HG03442 (cell line): ENCODE results near the gene UNKL.
"Not testable (repeated sequence)": the region's sequence is repeated elsewhere in the genome, so short reads cannot be mapped to it uniquely, and the experiment has no call there.

Experiments
- ATAC-seq: cut with Tn5 transposase; IDR thresholded peaks from one replicate; pipeline ENCODE4 v1.9.1; 2021; ENCODE audit warnings: mild to moderate bottlenecking, moderate library complexity; ENCODE audit not compliant: unreplicated experiment

Gene UNKL

DNA sequence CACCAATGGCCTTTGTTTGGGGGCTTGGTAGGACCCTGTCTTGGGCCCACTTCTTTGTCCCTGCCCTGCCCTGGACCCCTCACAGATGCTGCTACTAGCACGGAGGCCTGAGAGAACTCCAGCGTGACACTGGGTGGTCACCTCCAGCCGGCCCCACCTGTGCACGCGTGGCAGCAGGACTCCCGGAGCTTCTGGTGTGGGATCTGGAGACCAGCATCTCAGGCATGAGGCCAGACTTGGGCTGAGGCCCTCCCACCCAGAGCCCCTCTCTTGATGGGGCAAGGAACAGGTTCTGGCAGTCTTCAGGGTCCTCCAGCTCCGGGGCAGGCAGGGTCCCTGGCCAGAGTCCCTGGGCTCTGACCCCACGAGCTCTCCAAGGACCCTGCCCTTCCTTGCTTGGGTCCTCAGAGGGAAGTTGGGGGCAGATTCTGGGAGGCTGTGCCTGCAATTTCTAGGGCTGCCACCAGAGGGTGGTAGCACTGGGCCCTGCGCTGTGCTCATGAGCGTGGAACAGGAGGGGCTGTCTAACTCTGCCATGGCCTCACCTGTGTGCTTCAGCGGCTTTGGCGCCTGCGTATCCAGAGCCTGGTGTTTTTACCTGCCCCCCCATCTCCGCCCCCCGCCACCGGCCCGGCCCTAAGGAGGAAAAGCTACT, 84.1 kb downstream of the UNKL start:
- no peak for ATAC-seq

DNA sequence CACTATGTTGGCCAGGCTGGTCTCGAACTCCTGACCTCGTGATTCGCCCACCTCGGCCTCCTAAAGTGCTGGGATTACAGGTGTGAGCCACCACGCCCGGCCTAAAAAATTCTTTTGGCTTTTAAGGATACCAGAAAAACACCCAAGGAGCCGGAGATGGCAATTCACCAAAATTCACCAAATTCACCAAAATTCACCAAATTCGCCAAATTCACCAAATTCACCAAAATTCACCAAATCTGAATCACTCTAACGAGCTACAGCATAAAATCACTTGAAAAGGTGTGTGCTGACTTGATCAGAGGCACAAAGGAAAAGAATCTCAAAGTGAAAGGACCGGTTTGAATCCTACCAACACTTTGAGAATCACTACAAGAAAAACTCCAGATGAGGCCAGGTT, 85.5 kb downstream of the UNKL start:
- not testable (repeated sequence) for ATAC-seq

DNA sequence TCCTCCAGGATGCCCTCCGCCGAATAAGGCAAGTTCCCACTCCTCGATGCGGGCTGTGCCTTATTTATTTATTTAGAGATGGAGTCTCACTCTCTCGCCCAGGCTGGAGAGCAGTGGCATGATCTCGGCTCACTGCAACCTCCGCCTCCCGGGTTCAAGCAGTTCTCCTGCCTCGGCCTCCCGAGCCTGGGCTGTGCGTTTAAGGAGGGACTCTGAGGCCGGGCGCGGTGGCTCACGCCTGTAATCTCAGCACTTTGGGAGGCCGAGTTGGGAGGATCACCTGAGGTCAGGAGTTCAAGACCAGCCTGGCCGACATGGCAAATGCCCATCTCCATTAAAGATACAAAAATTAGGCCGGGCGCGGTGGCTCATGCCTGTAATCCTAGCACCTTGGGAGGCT, 86.4 kb downstream of the UNKL start:
- not testable (repeated sequence) for ATAC-seq

DNA sequence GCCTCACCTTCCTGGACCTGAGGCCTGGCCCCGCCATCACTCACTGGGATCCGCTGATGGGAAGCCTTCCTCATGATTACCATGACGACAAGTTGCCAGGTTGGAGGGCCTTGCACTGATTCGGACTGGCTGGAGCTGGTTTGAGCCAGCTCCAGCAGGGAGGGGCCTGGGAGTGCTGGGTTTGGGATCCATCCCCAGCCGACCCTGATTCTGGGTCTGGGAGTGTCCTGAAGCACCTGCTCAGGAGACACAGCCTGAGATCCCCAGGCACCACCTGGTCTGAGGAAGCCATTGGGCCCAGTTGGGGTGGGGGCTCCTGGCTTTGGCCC, 86.9 kb downstream of the UNKL start:
- no peak for ATAC-seq

DNA sequence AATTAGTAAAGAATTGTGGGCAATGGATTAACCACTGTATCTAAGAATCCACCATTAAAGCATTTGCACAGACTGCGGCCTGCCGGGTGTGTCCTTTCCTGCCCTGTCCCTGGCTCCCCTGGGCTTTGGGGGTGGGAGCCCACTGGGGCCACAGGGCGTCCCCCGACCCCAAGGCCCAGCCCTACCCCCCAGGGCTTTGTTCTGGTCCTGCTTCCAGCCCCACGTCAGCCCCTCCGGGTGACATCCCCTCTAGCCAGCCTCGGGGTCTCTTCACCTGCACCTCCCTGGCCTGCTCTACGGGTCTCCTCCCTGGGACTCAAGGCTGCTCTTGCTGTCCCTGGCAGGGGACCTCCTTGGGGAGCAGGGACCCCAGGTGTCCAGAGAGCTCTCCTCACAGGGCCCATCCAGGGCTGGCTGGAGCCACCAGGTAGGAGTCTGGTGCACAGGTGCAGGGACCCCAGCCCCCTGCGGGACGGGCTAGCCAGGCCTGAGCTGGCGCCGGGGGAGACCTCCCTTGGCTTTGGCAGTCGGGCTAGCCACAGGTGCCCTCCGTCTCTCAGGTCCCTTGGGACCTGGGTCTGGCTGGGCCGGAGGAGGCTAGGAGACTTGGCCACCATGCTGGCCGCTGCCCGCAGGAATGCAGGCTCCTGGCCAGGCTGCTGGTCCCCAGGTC, 87.4 kb downstream of the UNKL start:
- no peak for ATAC-seq

DNA sequence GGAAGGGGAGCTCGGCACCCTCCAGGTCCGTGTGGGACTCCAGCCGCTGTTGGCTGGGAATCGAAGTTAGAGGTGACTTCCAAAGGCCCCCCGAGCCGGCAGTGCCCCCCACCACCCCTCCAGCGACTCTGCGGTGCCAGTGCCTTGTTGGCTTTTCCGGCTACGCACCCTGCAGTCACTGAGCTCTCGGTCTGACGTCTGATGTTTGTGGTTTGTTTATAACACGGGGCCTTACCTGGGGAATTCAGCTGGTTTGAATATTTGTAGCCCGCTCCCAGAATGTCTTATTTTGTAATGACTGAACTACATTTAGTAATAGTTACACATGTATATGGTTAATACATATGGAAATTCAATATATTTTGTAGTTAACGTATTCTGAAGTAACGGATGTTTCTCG, 88.1 kb downstream of the UNKL start:
- no peak for ATAC-seq

DNA sequence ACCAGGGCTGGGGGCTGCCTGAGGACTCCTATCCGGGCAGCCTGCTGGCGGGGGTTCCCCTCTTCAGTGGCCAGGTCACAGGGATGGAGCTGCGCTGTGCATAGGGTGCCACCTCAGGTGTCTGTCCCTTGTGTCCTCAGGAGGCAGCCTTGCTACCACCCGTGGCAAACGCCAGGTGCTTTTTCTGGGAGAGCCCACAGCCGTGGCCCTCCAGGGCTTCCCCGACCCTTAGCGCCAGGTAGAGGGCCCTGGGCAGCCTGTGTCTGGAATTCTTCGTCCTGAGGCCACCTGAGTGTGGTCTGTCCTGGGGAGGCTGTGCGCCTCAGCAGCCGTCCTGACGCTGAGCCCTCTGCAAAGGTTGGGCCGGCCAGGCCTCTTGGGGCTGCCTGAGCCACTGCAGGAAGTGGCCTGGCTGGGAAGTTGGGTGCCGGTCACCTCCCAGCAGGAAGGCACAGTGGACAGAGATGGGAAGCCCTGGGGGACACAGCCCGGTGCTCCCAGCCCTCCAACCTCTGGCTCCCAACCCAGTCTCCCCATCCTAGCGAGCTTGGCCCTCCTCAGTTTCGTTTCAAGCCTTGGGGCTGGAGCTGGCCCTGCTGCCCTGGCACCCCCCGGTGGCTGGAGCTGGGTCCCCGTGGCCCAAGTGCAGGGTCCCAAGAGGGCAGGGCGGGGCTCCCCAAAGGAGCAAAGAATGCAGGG, 88.7 kb downstream of the UNKL start:
- ATAC-seq: no peak

DNA sequence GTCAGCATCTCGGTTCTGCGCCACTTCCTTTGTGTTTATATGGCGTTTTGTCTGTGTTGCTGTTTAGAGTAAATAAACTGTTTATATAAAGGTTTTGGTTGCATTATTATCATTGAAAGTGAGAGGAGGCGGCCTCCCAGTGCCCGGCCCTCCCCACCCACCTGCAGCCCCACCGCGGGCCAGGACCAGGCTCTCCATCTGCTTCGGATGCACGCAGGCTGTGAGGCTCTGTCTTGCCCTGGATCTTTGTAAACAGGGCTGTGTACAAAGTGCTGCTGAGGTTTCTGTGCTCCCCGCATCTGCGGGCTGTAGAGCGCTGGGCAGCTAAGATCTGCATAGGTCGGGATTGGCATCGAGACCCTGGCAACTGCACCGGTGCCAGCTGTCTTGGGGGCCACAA, 89.2 kb downstream of the UNKL start:
- ATAC-seq: no peak

DNA sequence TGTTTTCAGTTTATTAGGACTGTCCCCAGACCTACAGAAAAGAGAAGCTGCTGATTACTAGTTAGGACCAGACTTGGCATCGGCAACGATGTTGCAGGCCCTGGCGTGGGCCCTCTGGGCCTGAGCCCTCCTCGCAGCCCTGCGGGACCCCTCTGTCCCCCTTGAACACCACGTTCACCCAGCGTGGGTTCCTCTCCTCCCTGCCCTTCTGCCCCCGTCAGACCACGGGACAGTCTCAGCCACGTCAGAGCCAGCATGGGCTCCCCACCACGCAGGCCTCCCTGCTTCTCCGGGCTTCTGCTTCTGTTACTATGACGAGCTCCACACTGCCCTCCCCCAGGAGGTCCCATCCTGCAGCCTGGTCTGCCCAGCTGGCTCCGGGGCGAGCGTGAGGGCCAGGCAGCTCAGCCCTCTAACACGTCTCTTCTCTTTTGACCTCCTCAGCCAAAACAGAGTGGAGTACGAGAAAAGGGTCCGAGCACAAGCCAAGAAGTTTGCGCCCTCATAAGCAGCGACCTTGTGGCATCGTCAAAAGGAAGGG, 90.1 kb downstream of the UNKL start:
- ATAC-seq: no peak

DNA sequence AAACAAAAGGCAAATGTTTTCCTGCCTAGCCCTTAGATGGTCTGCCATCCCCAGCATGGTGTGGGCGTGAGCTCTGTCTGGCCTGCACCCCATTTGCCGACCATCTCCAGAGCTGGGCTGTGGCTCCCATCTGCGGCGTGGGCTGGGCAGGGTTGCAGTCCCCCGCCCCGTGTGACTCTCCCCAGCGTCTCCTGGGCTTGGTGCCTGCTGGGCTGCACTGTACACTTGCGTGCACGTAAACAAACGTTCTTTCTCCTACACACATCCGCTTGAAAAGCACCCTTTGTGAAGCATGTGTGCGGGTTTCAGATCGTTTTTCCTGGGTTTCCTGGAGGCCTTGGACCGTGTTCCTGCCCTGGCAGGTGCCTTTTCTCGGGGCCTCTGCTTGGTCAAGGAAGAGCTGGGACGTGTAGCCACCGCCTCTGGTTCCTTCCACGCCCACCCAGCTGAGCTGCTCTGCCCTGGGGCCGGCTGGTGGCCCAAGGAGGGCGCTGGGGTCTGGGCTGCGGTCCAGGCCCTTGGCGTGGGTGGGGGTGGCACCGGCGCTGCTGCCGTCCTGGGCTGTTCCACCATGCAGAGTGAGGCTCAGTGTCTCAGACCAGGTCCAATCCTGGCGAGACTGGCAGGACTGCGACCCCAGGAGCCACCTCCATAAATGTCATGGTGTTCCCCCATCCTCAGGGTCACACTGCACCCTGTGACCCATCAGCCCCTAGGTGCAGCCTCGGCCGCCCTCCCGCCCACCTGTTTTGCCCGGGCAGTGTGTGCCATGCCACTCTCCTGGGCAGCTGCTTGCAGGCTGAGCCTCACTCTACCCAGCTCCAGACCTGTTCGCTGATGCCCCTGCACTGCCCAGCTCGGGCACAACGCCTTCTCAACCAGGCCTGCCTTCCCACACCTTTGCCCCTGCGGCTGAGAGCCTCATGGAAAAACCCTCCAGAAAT, 90.9 kb downstream of the UNKL start:
- no peak for ATAC-seq

DNA sequence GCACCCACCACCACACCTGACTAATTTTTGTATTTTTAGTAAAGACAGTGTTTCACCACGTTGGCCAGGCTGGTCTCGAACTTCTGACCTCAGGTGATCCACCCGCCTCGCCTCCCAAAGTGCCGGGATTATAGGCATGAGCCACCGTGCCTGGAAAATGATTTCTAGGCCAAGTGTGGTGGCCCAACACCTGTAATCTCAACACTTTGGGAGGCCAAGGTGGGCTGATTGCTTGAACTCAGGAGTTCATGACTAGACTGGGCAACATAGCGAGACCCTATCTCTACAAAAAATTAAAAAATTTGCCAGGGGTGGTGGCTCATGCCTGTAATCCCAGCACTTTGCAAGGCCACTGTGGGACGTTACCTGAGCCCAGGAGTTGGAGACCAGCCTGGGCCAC, 92.1 kb downstream of the UNKL start:
- ATAC-seq: no peak

DNA sequence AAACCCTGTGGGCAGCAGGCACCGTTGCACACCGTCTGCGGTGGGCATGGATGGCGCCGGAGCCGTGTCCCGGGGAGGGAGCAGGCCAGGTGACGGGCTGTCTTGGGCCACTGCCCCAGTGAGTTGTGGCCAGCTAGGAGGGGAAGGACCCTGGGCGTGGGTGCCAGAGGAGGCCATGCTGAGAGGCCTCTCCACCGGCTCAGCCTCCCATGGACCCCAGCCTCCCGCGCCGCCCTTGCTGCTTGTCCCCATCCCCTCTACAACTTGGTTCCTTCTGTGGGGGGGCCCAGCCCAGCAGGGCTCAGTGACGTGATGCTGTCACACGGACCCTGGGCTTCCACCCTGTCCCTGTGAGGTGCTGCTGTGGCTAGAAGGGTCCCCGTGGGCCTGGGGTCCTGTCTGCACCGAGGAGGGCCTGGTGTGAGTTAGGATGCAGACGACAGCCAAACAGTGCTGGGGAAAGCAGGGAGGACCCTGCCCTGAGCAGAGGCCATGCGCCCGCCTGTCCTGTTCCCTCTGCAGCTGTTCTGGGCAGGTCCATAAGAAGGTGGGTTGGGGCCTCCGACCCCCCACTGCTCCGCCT, 93.8 kb downstream of the UNKL start:
- no peak for ATAC-seq

DNA sequence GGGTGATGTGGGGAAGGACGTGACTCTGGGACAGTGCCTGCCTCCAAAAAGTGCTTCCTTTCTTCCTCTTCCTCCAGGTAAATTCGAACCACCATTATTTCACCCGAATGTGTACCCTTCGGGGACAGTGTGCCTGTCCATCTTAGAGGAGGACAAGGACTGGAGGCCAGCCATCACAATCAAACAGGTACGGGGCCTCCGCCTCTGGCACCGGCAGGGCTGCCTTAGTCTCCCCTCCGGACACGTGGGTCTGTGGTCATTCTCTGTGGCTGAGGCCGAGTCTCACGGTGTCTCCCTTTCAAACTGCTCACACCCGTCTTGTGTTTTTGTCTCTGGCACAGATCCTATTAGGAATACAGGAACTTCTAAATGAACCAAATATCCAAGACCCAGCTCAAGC, 94.4 kb downstream of the UNKL start:
- no peak for ATAC-seq

DNA sequence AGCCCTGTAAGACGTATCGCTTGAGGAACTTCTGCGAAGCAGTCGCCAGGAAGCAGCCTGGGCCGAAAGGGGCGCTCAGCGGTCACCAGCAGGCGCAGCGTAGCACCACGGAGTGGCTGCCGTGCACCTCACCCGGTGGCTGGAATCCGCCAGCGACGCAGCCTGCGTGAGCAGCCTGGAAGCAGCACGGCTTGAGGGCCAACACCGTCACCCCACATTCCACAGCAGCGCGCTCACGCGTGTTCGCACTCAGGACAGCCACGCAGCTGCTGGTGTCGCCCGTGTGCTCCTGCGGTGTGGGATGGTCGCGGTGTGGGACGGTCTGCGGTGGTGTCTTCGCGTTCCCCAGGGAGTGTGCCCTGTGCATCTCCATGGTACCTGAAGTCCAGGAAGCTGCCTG, 95.5 kb downstream of the UNKL start:
- ATAC-seq: no peak

DNA sequence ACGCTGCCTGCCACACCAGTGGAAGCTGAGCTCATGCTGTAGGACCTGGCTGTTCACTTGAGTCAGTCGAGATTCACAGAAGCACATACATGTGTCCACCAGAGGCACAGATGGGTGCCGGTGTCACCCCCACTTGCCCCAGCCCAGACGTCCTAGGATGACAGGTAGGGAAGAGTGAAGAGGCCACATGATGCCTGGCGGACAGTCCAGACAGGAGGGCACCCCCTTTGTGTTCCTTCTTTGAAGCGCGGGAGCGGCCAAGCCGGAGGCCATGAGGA, 96.3 kb downstream of the UNKL start:
- ATAC-seq: no peak

DNA sequence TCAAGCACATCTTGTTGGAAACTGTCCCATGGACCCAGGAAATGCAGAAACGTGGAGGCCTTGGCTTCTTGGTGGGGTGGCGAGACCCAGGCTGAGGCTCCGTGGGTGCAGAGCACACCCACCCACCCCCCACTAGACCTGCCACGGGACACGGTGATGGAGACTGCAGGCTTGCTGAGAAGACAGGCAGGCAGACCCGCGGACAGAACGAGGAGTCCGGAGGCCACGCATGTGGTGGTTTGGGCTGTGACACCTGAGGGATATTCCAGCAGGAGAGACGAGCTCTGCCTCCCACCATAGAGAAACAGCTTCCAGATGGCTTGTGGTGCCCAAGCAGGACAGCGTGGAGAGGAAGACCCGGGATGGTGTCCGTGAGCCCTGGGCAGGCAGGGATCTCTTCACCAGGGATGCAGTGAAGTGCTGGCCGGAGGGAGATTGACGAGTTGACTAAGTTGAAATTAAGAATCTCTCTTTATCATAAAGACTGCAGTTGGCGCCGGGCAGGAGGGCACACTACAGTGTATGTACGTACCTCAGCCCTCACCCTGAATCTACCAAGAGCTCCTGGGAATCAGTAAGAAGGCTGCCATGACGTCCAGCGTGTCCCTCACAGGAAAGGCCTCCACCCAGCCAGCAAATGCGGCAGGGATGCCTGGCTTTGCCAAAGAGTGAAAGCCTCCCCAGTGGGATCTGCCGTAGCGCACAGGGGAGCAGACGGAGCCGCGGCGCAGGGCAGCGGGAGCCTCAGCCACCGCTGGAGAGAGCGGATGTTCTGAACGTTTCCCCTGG, 96.8 kb downstream of the UNKL start:
- no peak for ATAC-seq

DNA sequence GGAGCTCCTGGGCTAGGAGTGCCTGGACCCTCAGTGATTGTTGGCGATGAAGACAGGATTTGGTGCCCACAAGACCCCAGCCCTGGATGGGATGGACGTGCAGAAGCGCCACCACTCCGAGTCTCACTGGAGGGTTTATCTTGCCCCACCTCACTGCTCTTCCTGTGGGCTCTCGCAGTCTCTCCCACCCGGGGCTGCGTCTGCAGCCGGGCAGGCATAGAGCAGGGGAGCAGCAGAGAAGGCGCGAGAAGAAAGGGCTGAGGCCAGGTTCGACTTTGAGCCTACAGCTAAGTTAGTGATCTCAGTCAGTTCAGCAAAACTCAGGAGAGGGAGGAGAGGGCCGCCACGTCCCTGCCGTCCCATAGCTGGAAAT, 98.5 kb downstream of the UNKL start:
- ATAC-seq: no peak

DNA sequence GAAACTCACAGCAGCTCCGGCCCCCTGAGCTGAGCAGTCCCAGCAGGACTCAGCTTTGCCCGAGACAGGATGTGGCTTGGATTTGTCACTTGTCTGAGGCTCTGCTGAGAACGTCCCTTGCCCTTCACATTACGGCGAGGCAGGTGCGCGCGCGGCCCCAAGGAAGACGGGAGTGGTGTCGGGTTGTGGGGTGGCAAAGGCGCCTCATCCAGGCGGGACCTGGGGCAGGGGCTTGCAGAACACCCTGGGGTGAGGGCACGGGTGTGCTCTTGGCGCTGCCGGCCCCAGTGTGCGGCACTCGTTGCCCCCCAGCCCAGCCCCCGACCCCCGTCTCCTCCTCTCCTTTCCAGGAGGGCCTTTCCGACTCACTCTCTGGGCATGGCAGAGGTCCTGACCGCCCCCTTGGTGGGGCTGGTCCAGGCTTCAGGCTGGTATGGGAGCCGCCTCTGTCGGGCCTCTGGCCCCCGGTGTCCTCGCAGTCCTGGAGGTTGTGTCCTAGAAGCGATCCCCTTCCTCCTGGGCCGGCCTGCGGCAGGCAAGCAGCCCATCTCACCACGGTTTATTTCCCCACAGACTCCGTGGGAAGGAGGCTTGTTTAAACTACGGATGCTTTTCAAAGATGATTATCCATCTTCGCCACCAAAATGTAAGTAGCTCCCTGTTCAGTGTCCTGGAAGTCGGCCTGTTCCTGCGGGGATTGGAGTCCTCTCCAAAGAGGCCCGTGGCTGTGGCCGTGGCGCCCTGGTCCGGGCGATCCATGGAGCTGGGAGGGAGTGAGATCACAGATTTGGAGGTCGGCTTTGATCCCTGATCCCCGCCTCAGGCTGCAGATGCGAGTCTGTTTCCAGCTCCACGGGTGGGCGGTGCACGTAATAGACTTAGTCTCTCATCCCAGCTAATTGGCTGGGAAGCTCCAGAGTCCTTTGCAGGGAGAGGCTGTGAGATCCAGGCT, 99.1 kb downstream of the UNKL start:
- no peak for ATAC-seq

DNA sequence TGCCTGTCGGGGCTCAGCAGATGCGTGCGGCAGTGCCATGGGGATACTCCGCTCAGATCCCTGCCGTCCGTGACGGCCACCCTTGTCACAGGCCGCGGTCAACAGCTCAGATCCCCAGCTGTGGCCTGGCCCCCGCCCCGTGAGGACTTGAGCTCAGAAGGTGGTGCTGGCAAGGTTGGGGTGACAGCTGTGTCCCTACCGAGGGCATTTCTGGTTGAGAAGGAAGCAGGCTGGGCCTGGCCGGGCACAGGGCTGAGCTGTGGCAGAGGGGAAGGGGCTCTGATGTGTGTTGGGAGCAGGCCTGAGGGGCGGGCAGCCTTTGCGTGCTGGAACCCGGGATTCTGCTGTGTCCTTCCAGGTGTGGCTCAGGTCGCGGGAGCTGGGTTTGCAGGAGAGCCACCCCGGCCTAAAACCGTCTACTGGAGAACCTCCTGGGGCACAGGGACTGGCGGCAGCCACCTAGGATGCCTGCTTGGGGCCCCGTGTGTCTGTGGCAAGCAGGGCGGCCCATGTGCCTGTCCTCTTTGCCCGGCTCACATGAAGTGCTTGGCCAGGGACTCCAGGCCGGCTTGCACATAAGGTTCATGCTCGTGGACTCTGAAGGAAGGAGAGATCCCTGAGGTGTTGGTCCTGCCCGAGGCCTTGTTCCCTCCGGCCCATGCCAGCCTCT, 100.0 kb downstream of the UNKL start:
- no peak for ATAC-seq
